Measurements from ENCODE around the gene LAMTOR1.

- no peak for TF ChIP-seq CTCF (IDR thresholded peaks at IDR 0.05; ENCODE audit: borderline replicate concordance, extremely low read depth, low read length, poor library complexity, severe bottlenecking)
- TF ChIP-seq EZH2 (IDR thresholded peaks at IDR 0.05; ENCODE audit: borderline replicate concordance, low read depth, low read length, severe bottlenecking): no peak
These were observed 18.1 kb downstream of the LAMTOR1 start for GRCh38 chr11:72084965-72085364.
